ENCODE results near the gene NHLH2. TPM values are rescaled to one million over a fixed set of nuclear protein-coding genes. Genes with fewer than 3 reads are reported as not detected.

NHLH2 gene
- total RNA-seq, 1 experiment from 2014 or later: not detected

- no TSS peak for BruUV-seq (replicated peaks)
- no peak for DNase-seq (ENCODE audit: low read depth, low spot score)
Observed at GRCh38 chr1:115879977-115880376, 39.1 kb upstream of the NHLH2 start.

GRCh38 chr1:115877511-115877910 lies 36.6 kb upstream of the NHLH2 start:
- ChIA-PET RAD21 (ENCODE audit: low non-redundant PET in 1 of 2, low total read pairs in 2 of 2, uncharacterized antibody in 2 of 2, unreplicated experiment in 2 of 2) (no interaction called here), POLR2A (no interaction called here), CTCF (no interaction called here)
- intact Hi-C loops (cut with micrococcal nuclease): no loop called here
- H3K9ac ChIP-seq (ENCODE audit: low read length): no peak overlapping the region
- H3K4me1 ChIP-seq (ENCODE audit: control insufficient read depth in 1 of 2, insufficient read depth in 2 of 2, low read length in 2 of 2): no peaks in the 10 kb centered on the region
- no peaks in the 10 kb centered on the region for H3K9me2 ChIP-seq (ENCODE audit: insufficient read depth)
- H3K4me2 ChIP-seq (ENCODE audit: low read length): no peak overlapping the region
- no peaks in the 10 kb centered on the region for H4K20me1 ChIP-seq (ENCODE audit: insufficient read depth)
- no peaks in the 10 kb centered on the region for H3K36me3 ChIP-seq (ENCODE audit: control insufficient read depth in 1 of 2, insufficient read depth in 2 of 2, low read length in 2 of 2)
- TF ChIP-seq SP1 (IDR thresholded peaks at IDR 0.05; ENCODE audit: low read depth): no peak
- TF ChIP-seq CBX3 (IDR thresholded peaks at IDR 0.05; ENCODE audit: low read depth): no peak
- no peak for TF ChIP-seq ZNF274 (IDR thresholded peaks at IDR 0.05; ENCODE audit: low read depth, low read length)
- TF ChIP-seq JUND (IDR thresholded peaks at IDR 0.05): no peak
- no peak for TF ChIP-seq SRF (IDR thresholded peaks at IDR 0.05; ENCODE audit: low read depth)
- H3K9me3 ChIP-seq (ENCODE audit: control insufficient read depth in 1 of 2, insufficient read depth in 1 of 2, low read depth in 1 of 2, low read length in 2 of 2): no peaks in the 10 kb centered on the region
- no peak overlapping the region for H3K27ac ChIP-seq (ENCODE audit: low read depth, low read length)
- DNase-seq (ENCODE audit: low read depth, low spot score) (no peak), ATAC-seq (no peak)
- no peaks in the 10 kb centered on the region for H3K79me2 ChIP-seq (ENCODE audit: insufficient read depth, low read length)
- no TSS peak for BruUV-seq (replicated peaks)
- H3K27me3 ChIP-seq (ENCODE audit: insufficient read depth, low read length): no peaks in the 10 kb centered on the region
- no peak overlapping the region for H3K4me3 ChIP-seq (replicated peaks in 1 of 2; ENCODE audit: low read depth in 1 of 2, low read length in 2 of 2)
- H2AFZ ChIP-seq (ENCODE audit: low read depth, low read length, poor library complexity, severe bottlenecking): no peak overlapping the region

More at GRCh38 chr1:115879977-115880376, 39.1 kb upstream of the NHLH2 start:
- H3K4me1 ChIP-seq (ENCODE audit: control insufficient read depth in 1 of 2, insufficient read depth in 2 of 2, low read length in 2 of 2): no peaks in the 10 kb centered on the region
- CTCF ChIA-PET: no interaction called here
- no peaks in the 10 kb centered on the region for H3K36me3 ChIP-seq (ENCODE audit: control insufficient read depth in 1 of 2, insufficient read depth in 2 of 2, low read length in 2 of 2)
- H3K27ac ChIP-seq (ENCODE audit: low read depth, low read length): no peak overlapping the region
- no peak overlapping the region for H3K4me3 ChIP-seq (replicated peaks in 1 of 2; ENCODE audit: low read depth in 1 of 2, low read length in 2 of 2)
- H2AFZ ChIP-seq (ENCODE audit: low read depth, low read length, poor library complexity, severe bottlenecking): no peak overlapping the region
- H3K4me2 ChIP-seq (ENCODE audit: low read length): no peak overlapping the region
- TF ChIP-seq EZH2phosphoT487 (IDR thresholded peaks at IDR 0.05; ENCODE audit: borderline replicate concordance) (no peak), CTCF (IDR thresholded peaks at IDR 0.05 in 2 of 3, conservative IDR thresholded peaks at IDR 0.05 in 1 of 3; ENCODE audit: borderline replicate concordance in 1 of 3, insufficient read depth in 1 of 3, low read depth in 2 of 3, low read length in 2 of 3) (0 out of 6 replicates have a peak, but pooled peaks of 1 of the 3 experiments have one; percentile 6), EZH2 (IDR thresholded peaks at IDR 0.05) (no peak), TCF7L2 (IDR thresholded peaks at IDR 0.05; ENCODE audit: borderline replicate concordance, extremely low read depth, insufficient read depth, insufficient read length) (peak; percentile 35)
- H3K9me3 ChIP-seq (ENCODE audit: control insufficient read depth in 1 of 2, insufficient read depth in 1 of 2, low read depth in 1 of 2, low read length in 2 of 2): no peaks in the 10 kb centered on the region
- no peaks in the 10 kb centered on the region for H4K20me1 ChIP-seq (ENCODE audit: insufficient read depth)
- RAD21 ChIA-PET (ENCODE audit: low non-redundant PET in 1 of 2, low total read pairs in 2 of 2, uncharacterized antibody in 2 of 2, unreplicated experiment in 2 of 2): no interaction called here
- H3K27me3 ChIP-seq (ENCODE audit: insufficient read depth, low read length): no peaks in the 10 kb centered on the region
- POLR2A ChIA-PET: no interaction called here
- intact Hi-C loops (cut with micrococcal nuclease): no loop called here
- ATAC-seq: no peak
- H3K79me2 ChIP-seq (ENCODE audit: insufficient read depth, low read length): no peaks in the 10 kb centered on the region
- no peaks in the 10 kb centered on the region for H3K9me2 ChIP-seq (ENCODE audit: insufficient read depth)
- H3K9ac ChIP-seq (ENCODE audit: low read length): no peak overlapping the region

All from HCT116 (cell line).